Endothelial cell of umbilical vein (primary cell): ENCODE results near the gene MMP2. TPM values are rescaled to one million over a fixed set of nuclear protein-coding genes. Genes with fewer than 3 reads are reported as not detected.

Source experiments
- BruUV-seq: library from RNA; stranded (reverse); fragments of 400-500 nt; replicated peaks from 2 replicates; lab custom pipeline; 2021; lab: Mats Ljungman, UMichigan
- CTCF ChIA-PET: fragments of 300-600, 350-600 bp; sonication (Branson Sonifier 250); formaldehyde crosslinking; loops from one replicate; lab custom pipeline; 2021; ENCODE audit warnings: antibody characterized with exemption, inconsistent platforms; lab: Charles Lee
- POLR2A ChIA-PET: fragments of 300-600, 350-600 bp; sonication (Branson Sonifier 250); formaldehyde crosslinking; loops from one replicate; lab custom pipeline; 2021; ENCODE audit warnings: antibody characterized with exemption, inconsistent platforms; lab: Charles Lee
- DNase-seq: peaks from one replicate; pipeline ENCODE4 v3.0.0-alpha.2; 2011; ENCODE audit warnings: low read depth, low spot score
- FAIRE-seq: peaks from 2 replicates; lab custom pipeline; 2011; peaks lifted over from hg19 to GRCh38; lab: Jason Lieb, UNC
- H2AFZ ChIP-seq: 2 replicates; pipeline ENCODE4 v1.6.0; 2012; ENCODE audit warnings: low read depth, low read length, control low read depth, inconsistent platforms
- H3K27ac ChIP-seq: 2 replicates; pipeline ENCODE4 v1.5.1; 2011; ENCODE audit warnings: low read depth, mild to moderate bottlenecking, control low read depth, low read length, moderate library complexity; ENCODE audit not compliant: insufficient read depth
- H3K27me3 ChIP-seq, 2 experiments: 2 replicates each; pipeline versions ENCODE4 v1.6.0 to v1.6.1; 2011; ENCODE audit warnings: low read length in 2 of 2, mixed read lengths in 1 of 2; ENCODE audit not compliant: control insufficient read depth in 2 of 2, insufficient read depth in 2 of 2
- H3K36me3 ChIP-seq, 2 experiments: 2 replicates in 1 of 2; 3 replicates in 1 of 2; pipeline ENCODE4 v1.5.1; 2011; ENCODE audit warnings: low read length in 2 of 2, mild to moderate bottlenecking in 1 of 2, moderate library complexity in 1 of 2; ENCODE audit not compliant: control insufficient read depth in 2 of 2, insufficient read depth in 2 of 2; ENCODE audit errors: extremely low read depth in 1 of 2
- H3K4me1 ChIP-seq: 3 replicates; pipeline ENCODE4 v1.5.1; 2011; ENCODE audit warnings: mild to moderate bottlenecking, low read length; ENCODE audit not compliant: control insufficient read depth, insufficient read depth; ENCODE audit errors: extremely low read depth
- H3K4me2 ChIP-seq: 2 replicates; pipeline ENCODE4 v1.6.1; 2011; ENCODE audit warnings: low read length, control low read depth, mixed read lengths; ENCODE audit not compliant: insufficient read depth
- H3K4me3 ChIP-seq, 3 experiments: fragments of 200-600 bp in 1 of 3; sonication (generic), shearing (Covaris generic) in 1 of 3; replicated peaks in 1 of 3; 2 replicates each; pipeline ENCODE4 v1.5.1; 2011 to 2016; ENCODE audit warnings: control low read depth in 3 of 3, low read length in 3 of 3, mild to moderate bottlenecking in 2 of 3, inconsistent platforms in 1 of 3, low read depth in 1 of 3, moderate library complexity in 1 of 3; ENCODE audit not compliant: insufficient read depth in 1 of 3
- H3K79me2 ChIP-seq: 2 replicates; pipeline ENCODE4 v1.6.0; 2012; ENCODE audit warnings: low read length, inconsistent platforms; ENCODE audit not compliant: control insufficient read depth, insufficient read depth
- H3K9ac ChIP-seq: replicated peaks from 2 replicates; pipeline ENCODE3; 2011; ENCODE audit warnings: low read length, control low read depth; ENCODE audit not compliant: insufficient read depth; ENCODE audit errors: extremely low read depth
- H3K9me1 ChIP-seq: replicated peaks from 3 replicates; pipeline ENCODE4 v1.6.0; 2011; ENCODE audit warnings: mild to moderate bottlenecking, low read length; ENCODE audit not compliant: control insufficient read depth, insufficient read depth; ENCODE audit errors: extremely low read depth
- H3K9me3 ChIP-seq: replicated peaks from 2 replicates; pipeline ENCODE4 v1.5.1; 2012; ENCODE audit warnings: low read length, inconsistent platforms; ENCODE audit not compliant: control insufficient read depth, insufficient read depth
- H4K20me1 ChIP-seq: replicated peaks from 2 replicates; pipeline ENCODE3; 2011; ENCODE audit warnings: mild to moderate bottlenecking, low read length; ENCODE audit not compliant: control insufficient read depth, insufficient read depth; ENCODE audit errors: extremely low read depth
- EZH2 ChIP-seq: IDR thresholded peaks from 2 replicates; pipeline ENCODE4 v1.6.1; 2012; ENCODE audit warnings: borderline replicate concordance, low read depth, mild to moderate bottlenecking, moderate library complexity, low read length, inconsistent platforms; ENCODE audit not compliant: severe bottlenecking
- FOS ChIP-seq: IDR thresholded peaks from 2 replicates; pipeline ENCODE4 v1.6.1; 2011; ENCODE audit warnings: mild to moderate bottlenecking, low read length, moderate library complexity, borderline replicate concordance; ENCODE audit not compliant: insufficient read depth
- GATA2 ChIP-seq: IDR thresholded peaks from 2 replicates; pipeline ENCODE4 v1.7.0; 2011; ENCODE audit warnings: low read depth, mild to moderate bottlenecking, moderate library complexity, mixed read lengths, low read length; ENCODE audit not compliant: insufficient read length, insufficient read depth
- JUN ChIP-seq: IDR thresholded peaks from 2 replicates; pipeline ENCODE4 v1.6.1; 2011; ENCODE audit warnings: borderline replicate concordance, low read depth; ENCODE audit not compliant: insufficient read length, insufficient read depth
- MYC ChIP-seq: IDR thresholded peaks from one replicate; pipeline ENCODE4 v1.6.1; 2011; ENCODE audit warnings: mild to moderate bottlenecking, low read depth, low read length
- POLR2A ChIP-seq: IDR thresholded peaks from 2 replicates; pipeline ENCODE4 v1.6.1; 2012; ENCODE audit warnings: low read depth, mild to moderate bottlenecking, control low read depth, low read length
- POLR2AphosphoS5 ChIP-seq: IDR thresholded peaks from 2 replicates; pipeline ENCODE4 v1.6.1; 2012; ENCODE audit warnings: low read depth, mild to moderate bottlenecking, control low read depth, low read length, moderate library complexity; ENCODE audit not compliant: insufficient read depth
- dilution Hi-C: fragments of 300-500 bp; cut with MboI; formaldehyde crosslinking; loops from one replicate; pipeline ENCODE4 v1.15.0; 2019; ENCODE audit warnings: low sequenced_read_pairs; ENCODE audit not compliant: extremely low pct_ligation_motif_present
- intact Hi-C: fragments of 100-400 bp; cut with micrococcal nuclease; formaldehyde crosslinking; loops from one replicate; pipeline ENCODE4 v1.10.0; 2022
- polyA plus RNA-seq, 4 experiments: library from polyadenylated mRNA; depleted of rRNA in 3 of 4; stranded (reverse) in 3 of 4; unstranded in 1 of 4; fragments of >200 nt; gene quantifications; 2 replicates each; pipeline versions ENCODE4 v1.2.1 to v1.2.3, GENCODE V29; 2011 to 2012; ENCODE audit warnings: missing spikeins in 1 of 4
- total RNA-seq: library from RNA; stranded (reverse); gene quantifications from 2 replicates; pipeline ENCODE4 v1.2.3, GENCODE V29; 2021
- TF ChIP-seq, protein P1 (sequence below): IDR thresholded peaks from 2 replicates; pipeline ENCODE4 v1.6.1; 2011; ENCODE audit not compliant: insufficient read depth, insufficient read length
- TF ChIP-seq, protein P2 (sequence below), 2 donors: IDR thresholded peaks; 1 replicate in 1 of 2; 2 replicates in 1 of 2; pipeline ENCODE4 v1.5.1; 2011; ENCODE audit warnings: low read length in 2 of 2, mild to moderate bottlenecking in 2 of 2, moderate library complexity in 2 of 2, control low read depth in 1 of 2, inconsistent platforms in 1 of 2, low read depth in 1 of 2; ENCODE audit not compliant: insufficient read depth in 1 of 2; ENCODE audit errors: extremely low read depth in 1 of 2

MMP2 gene
- total and polyA plus RNA-seq, 2 donors (not counting 3 experiments of a cell fraction or from before 2014, with no cell fraction given): 771 to 1,508 TPM

DNA sequence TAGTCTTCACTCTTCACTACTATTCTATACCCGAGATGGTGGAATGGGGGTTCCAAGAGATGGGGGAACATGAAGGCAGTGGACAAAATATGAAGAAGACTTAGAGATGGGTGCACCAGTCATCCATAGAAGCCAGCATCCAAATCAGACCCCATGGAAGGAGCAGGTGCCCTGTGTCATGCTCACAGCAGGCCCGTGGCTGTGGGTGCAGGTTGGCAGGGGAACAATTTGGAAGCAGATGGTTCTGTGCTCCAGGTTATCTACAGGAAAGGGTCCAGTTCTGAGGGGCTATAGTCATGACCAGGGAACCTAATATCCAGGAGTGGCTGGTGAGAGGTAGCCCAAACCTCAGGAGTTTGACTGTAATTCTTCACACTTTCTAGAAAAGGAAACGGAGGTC is 20.3 kb downstream of the MMP2 start:
- Histone ChIP-seq H3K4me3 (no peak overlapping the region), H3K9me1 (no peaks in the 10 kb centered on the region), H2AFZ (no peak overlapping the region), H4K20me1 (no peaks in the 10 kb centered on the region), H3K27me3 (no peaks in the 10 kb centered on the region), H3K4me1 (peaks cover 87% of the 10 kb centered on the region), H3K9ac (peak overlapping the region; percentile 79), H3K9me3 (no peaks in the 10 kb centered on the region), H3K4me2 (peak overlapping the region; percentile 43), H3K79me2 (no peaks in the 10 kb centered on the region), H3K27ac (peak overlapping the region; percentile 95), H3K36me3 (peaks cover 36 to 38% of the 10 kb centered on the region in 2 experiments)
- FAIRE-seq: peak; percentile 12
- POLR2A ChIA-PET: interaction anchor here (0.6 kb wide), 1 partner anchor 19 kb away, joined by 4 read pairs; no protein-coding TSS in a partner anchor
- no peak for TF ChIP-seq FOS
- TF ChIP-seq GATA2: no peak
- no peak for TF ChIP-seq POLR2AphosphoS5
- TF ChIP-seq POLR2A: no peak
- TF ChIP-seq JUN: no peak
- no peak for TF ChIP-seq EZH2
- TF ChIP-seq MYC: no peak
- TF ChIP-seq, protein P1, sequence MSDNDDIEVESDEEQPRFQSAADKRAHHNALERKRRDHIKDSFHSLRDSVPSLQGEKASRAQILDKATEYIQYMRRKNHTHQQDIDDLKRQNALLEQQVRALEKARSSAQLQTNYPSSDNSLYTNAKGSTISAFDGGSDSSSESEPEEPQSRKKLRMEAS: no peak
- TF ChIP-seq, protein P2, sequence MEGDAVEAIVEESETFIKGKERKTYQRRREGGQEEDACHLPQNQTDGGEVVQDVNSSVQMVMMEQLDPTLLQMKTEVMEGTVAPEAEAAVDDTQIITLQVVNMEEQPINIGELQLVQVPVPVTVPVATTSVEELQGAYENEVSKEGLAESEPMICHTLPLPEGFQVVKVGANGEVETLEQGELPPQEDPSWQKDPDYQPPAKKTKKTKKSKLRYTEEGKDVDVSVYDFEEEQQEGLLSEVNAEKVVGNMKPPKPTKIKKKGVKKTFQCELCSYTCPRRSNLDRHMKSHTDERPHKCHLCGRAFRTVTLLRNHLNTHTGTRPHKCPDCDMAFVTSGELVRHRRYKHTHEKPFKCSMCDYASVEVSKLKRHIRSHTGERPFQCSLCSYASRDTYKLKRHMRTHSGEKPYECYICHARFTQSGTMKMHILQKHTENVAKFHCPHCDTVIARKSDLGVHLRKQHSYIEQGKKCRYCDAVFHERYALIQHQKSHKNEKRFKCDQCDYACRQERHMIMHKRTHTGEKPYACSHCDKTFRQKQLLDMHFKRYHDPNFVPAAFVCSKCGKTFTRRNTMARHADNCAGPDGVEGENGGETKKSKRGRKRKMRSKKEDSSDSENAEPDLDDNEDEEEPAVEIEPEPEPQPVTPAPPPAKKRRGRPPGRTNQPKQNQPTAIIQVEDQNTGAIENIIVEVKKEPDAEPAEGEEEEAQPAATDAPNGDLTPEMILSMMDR (IDR thresholded peaks at IDR 0.05; ENCODE audit: extremely low read depth in 1 of 2, insufficient read depth in 1 of 2, low read depth in 1 of 2, low read length in 2 of 2): no peak
- CTCF ChIA-PET: interaction anchor here (1.1 to 5.5 kb wide), 6 partner anchors 11 to 202 kb away, joined by 3 to 34 read pairs (median 6); no protein-coding TSS in a partner anchor
- DNase-seq: peak; percentile 24
- intact Hi-C loops (no loop called here), dilution Hi-C loops (no loop called here)
- BruUV-seq: no TSS peak
